HG03066 (cell line): ENCODE measurements around the gene PMPCA.

Experiments used
- ATAC-seq: cut with Tn5 transposase; IDR thresholded peaks from one replicate; pipeline ENCODE4 v1.9.1; 2021; ENCODE audit warnings: low read depth; ENCODE audit not compliant: unreplicated experiment

Gene PMPCA

DNA sequence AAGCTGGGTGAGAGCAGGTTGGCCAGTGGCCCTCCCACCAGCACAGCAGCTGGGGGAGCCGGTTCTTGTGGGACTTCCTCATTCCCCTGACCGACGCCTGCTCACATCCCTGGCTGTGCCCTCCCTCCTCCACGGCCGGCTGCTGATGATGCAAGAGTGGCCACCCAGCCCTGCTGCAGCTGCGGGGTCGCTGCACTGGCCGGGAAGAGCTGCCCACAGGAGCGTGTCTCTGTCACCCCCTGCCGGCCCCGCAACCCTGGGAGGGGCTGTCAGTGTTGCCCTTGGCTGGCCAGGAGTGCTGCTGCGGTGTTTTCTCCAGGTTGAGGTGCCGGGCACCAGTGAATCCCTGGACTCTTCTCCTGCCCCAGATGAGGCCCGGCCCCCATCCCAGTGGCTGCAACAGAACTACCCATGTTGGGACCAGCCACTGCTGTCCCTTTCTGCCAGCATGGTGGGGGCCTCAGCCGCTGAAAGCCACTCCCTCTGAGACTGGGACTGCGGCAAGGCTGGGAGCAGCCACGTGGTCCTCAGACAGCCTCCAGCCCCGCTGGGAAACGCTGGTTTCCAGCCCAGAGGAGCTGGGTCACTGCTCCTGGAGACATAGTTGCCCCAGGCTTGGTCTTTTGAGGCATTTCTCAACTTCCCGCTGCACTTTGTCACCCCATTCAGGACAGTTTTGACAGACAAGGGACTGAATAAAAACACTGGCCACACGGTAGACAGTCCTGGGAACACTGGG, 37.7 kb upstream of the PMPCA start:
- no peak for ATAC-seq

- no peak for ATAC-seq
Observed at GRCh38 chr9:136373300-136374182, 36.9 kb upstream of the PMPCA start, which contains the start of gene CARD9. Gene CARD9, minus strand, starts transcription at chr9:136373669. Its CDS starts 1,591 bp downstream, at chr9:136372078.

- no peak for ATAC-seq
Observed at GRCh38 chr9:136374183-136374575, 36.3 kb upstream of the PMPCA start.

DNA sequence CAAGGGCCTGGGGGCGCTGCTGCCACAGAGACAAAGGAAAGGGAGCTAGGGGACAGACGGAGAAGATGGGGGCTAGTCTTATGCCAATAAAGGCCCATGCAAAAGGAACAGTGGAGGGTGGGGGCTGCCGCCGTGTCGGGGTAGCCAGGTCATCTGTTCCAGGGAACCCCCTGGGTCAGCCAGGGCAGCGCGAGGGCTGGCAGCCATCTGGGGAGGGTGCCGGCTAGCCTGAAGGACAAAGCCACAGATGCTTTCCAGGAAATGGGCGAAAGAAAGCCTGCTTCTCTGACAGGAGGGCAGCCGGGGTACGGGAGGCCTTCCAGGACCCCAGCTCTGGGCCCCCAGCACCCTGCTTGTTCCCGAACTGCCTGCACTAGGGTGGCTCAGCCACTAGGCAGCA, 35.4 kb upstream of the PMPCA start:
- no peak for ATAC-seq

- no peak for ATAC-seq
Observed at GRCh38 chr9:136376457-136376856, 34.0 kb upstream of the PMPCA start.

- no peak for ATAC-seq
Observed at GRCh38 chr9:136377341-136378169, 32.9 kb upstream of the PMPCA start.

GRCh38 chr9:136378170-136379002, 32.1 kb upstream of the PMPCA start:
- ATAC-seq: no peak

- no peak for ATAC-seq
Observed at GRCh38 chr9:136379003-136379287, 31.5 kb upstream of the PMPCA start.

DNA sequence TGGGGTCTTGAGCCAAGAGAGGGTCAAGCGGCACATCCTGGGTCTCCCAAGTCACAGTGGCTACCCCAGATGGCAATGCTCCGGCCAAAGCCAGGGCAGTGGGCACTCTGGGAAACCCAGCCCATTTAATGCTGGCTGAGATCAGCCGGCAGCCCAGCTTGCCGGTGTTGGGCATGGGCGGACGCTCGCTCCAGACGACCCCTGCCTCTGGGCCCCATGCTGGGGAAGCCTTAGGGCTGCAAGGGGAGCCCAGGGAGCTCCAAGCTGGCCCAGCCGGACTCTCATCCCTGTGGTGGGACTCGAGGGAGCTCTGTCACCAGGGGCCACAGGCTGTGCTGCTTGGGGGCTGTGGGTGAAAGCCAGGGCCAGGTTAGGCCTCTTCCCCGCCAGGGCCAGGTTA, 31.1 kb upstream of the PMPCA start:
- no peak for ATAC-seq

- ATAC-seq: no peak
Observed at GRCh38 chr9:136379891-136380290, 30.6 kb upstream of the PMPCA start.

DNA sequence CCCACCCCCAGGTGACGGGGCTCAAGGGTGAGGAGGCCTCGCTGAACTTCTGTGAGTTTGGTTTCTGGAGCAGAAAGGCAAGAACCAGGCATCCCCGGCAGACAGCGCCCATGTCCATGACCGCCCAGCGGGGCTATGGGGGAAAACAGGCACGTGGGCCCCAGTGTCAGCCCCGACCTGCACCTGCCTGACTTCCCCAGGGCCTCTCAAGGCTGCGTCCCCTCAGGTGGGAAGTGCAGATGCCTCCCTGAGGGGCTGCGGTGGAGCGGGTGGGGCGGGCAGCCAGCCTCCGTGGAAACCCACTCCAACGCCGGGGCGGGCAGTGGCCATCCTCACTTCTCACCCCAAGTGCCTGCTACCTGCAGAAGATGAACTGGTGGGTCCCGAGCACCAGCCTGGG, 30.1 kb upstream of the PMPCA start:
- no peak for ATAC-seq

DNA sequence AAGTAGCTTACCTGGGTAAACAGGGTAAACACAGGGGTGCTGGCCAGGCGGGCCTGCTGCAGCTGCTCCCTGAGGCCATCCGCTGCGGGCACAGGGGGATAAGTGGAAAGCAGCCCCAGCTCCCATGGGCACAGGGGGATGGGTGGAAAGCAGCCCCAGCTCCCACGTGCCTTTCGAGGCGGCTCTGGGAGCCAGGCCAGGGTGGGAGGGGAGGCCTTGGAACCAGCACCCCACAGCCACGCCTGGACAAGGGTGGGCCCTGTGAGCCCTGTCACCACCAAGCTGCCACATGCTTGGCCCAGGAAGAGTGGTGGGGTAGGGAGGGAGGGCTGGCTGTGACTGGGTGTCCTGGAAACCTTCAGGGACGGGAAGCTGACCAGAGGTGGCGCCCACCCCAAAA, 29.1 kb upstream of the PMPCA start:
- ATAC-seq: no peak

GRCh38 chr9:136381966-136382513, 28.4 kb upstream of the PMPCA start:
- no peak for ATAC-seq

DNA sequence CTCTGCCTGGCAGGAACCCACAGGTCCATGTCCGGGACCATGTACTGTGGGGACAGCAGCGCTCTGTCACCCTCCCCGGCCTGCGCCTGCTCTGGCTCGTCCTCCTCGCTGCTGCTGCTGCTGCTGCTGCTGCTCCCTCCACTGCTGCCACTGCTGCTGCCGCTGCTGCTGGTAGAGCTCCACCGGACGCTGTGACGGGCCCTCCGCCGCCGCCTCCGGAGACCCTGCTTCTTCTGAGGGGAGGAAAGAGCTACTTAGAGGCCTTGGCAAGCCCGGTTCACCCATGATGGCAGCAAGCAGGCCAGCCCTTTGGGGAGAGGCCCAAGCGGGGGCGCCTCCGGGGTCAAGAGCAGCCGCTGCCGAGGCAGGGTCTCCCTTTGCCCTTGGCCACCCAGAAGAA, 27.0 kb upstream of the PMPCA start:
- ATAC-seq: no peak

GRCh38 chr9:136385015-136385414, 25.4 kb upstream of the PMPCA start:
- ATAC-seq: no peak

- ATAC-seq: no peak
Observed at GRCh38 chr9:136386018-136386417, 24.4 kb upstream of the PMPCA start.

DNA sequence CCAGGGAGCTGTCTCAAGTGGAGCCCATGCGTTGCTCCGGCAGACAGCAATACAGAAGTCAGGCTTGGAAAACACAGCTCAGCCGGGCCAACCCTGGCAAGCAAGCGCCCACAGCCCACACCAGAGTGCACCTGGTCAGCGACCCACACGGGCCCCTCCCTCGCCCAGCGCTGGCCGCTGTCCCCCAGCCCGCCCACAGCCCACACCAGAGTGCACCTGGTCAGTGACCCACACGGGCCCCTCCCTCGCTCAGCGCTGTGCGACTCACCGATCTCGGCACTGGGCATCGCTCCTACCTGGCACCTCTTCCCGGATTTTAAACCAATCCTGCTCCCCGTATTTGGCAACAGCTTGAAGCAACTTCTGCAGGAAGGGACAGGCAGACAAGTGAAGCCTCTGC, 23.2 kb upstream of the PMPCA start:
- no peak for ATAC-seq

DNA sequence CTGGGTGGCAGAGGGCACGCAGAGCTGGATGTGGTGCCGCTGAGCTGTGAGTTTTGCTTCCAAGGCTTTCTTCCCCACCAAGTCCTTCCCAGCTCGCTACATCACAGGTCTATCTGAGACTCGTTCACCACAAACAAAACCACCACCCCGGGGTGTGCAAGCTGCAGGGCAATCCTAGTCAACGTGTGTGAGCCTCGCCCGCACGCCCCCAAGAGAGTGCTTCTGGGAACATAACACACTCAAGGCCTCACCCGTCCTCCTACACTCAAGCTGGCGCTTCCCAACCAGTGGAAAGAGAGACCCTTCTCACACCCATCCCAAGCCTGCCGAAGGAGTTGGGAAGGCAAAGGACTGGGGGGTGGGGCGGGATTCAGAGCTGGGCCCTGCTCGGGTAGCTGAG, 21.1 kb upstream of the PMPCA start:
- ATAC-seq: no peak

- no peak for ATAC-seq
Observed at GRCh38 chr9:136391737-136392537, 18.5 kb upstream of the PMPCA start.
